GM12891 (cell line): Measurements from ENCODE around the gene RTTN.

Experiments
- POLR2A ChIP-seq: IDR thresholded peaks from 2 replicates; pipeline ENCODE4 v1.6.1; 2011; ENCODE audit warnings: low read depth, low read length, control low read depth
- POLR2AphosphoS5 ChIP-seq: IDR thresholded peaks from 2 replicates; pipeline ENCODE4 v1.6.1; 2011; ENCODE audit warnings: low read depth, low read length, control low read depth
- TAF1 ChIP-seq: IDR thresholded peaks from 2 replicates; pipeline ENCODE4 v1.6.1; 2011; ENCODE audit warnings: low read depth, low read length, control low read depth

- no peak for TF ChIP-seq POLR2AphosphoS5
- TF ChIP-seq POLR2A: no peak
- TF ChIP-seq TAF1: no peak
Measured at GRCh38 chr18:70197026-70197425, 8.5 kb downstream of the RTTN start.
